ENCODE measurements around the gene TUBB4A.

GRCh38 chr19:6471076-6471475 is 31.0 kb downstream of the TUBB4A start:
- TF ChIP-seq CTCF (IDR thresholded peaks at IDR 0.05; ENCODE audit: low read depth, low read length) (no peak), EZH2phosphoT487 (IDR thresholded peaks at IDR 0.05; ENCODE audit: low read depth) (no peak)
